Lower leg skin (tissue), 4 donors: ENCODE measurements around the gene F8. TPM values are rescaled to one million over a fixed set of nuclear protein-coding genes. Genes with fewer than 3 reads are reported as not detected.

Source experiments
- DNase-seq, 2 donors: peaks; one replicate each; pipeline ENCODE4 v3.0.0-alpha.2; 2019; ENCODE audit warnings: low spot score in 2 of 2
- H3K4me3 ChIP-seq: fragments of 200-600 bp; sonication (generic); 2 replicates; pipeline ENCODE4 v1.5.1; 2017; ENCODE audit warnings: mild to moderate bottlenecking, low read depth; ENCODE audit not compliant: poor library complexity, severe bottlenecking
- CTCF ChIP-seq, 3 donors: fragments of 450-650 bp; IDR thresholded peaks; one replicate each; pipeline ENCODE4 v1.5.1; 2016; ENCODE audit warnings: antibody characterized with exemption in 3 of 3, mild to moderate bottlenecking in 3 of 3, moderate library complexity in 2 of 3
- POLR2A ChIP-seq, 2 donors: fragments of 450-650 bp; IDR thresholded peaks; one replicate each; pipeline ENCODE4 v1.6.1; 2016 to 2017; ENCODE audit warnings: antibody characterized with exemption in 2 of 2, mild to moderate bottlenecking in 1 of 2, moderate library complexity in 1 of 2
- WGBS, 2 donors: methylation state at CpG; one replicate each; pipeline ENCODE4 v1.1.5; 2018; 5-methylcytosine and 5-hydroxymethylcytosine counted together
- intact Hi-C: fragments of 100-400 bp; cut with DNase I; formaldehyde crosslinking; loops from one replicate; pipeline ENCODE4 v1.15.0; 2023; ENCODE audit warnings: low total_unique reads
- total RNA-seq, 4 donors: library from RNA; depleted of rRNA; stranded (reverse); fragments of >200 nt; gene quantifications; one replicate each; pipeline ENCODE4 v1.1.0, GENCODE V29; 2016

F8 gene
- total RNA-seq, 4 donors from 2014 or later, result 2.0 to 7.3 (median 7.0) TPM

GRCh38 chrX:155048977-155049619 is 26.6 kb upstream of the F8 start:
- TF ChIP-seq CTCF (IDR thresholded peaks at IDR 0.05), result no peak
- intact Hi-C loops, result loop anchor here (5.0 kb wide), 1 partner anchor 182 kb away; no protein-coding TSS in a partner anchor
- no peak for DNase-seq
- no peak overlapping the region for H3K4me3 ChIP-seq
- 44 to 56% methylated on average over 9 of the region's 9 CpGs for WGBS, 2 donors

GRCh38 chrX:155046811-155047528 is 24.4 kb upstream of the F8 start:
- WGBS, 2 donors, result 64 to 80% methylated on average over 5 of the region's 5 CpGs

GRCh38 chrX:155046129-155046810 is 23.7 kb upstream of the F8 start:
- intact Hi-C loops, result loop anchor here (5.0 kb wide), 1 partner anchor 179 kb away; no protein-coding TSS in a partner anchor
- no peak for TF ChIP-seq POLR2A (IDR thresholded peaks at IDR 0.05)
- no peak for TF ChIP-seq CTCF (IDR thresholded peaks at IDR 0.05)
- H3K4me3 ChIP-seq, result no peak overlapping the region
- 69 to 84% methylated on average over 6 of the region's 6 CpGs for WGBS, 2 donors
- DNase-seq, result no peak

More at GRCh38 chrX:155046811-155047528, 24.4 kb upstream of the F8 start:
- H3K4me3 ChIP-seq, result no peak overlapping the region
- intact Hi-C loops, result loop anchor here (5.0 kb wide), 1 partner anchor 180 kb away; no protein-coding TSS in a partner anchor
- DNase-seq, result no peak
- TF ChIP-seq POLR2A (IDR thresholded peaks at IDR 0.05) (no peak), CTCF (IDR thresholded peaks at IDR 0.05) (no peak)

DNA sequence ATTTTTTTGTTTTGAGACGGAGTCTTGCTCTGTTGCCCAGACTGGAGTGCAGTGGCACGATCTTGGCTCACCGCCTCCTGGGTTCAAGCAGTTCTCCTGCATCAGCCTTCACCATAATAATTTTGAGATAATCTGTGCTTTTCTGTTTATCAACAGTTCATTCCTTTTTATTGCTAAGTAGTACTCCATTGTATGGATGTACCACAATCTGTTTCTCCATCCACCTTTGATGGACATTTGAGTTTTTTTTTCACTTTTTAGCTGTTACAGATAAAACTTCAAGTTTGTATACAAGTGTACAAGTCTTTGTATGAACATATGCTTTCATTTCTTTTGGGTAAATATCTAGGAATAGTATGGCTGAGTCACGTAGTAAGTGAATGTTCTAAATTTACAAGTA is 13.2 kb upstream of the F8 start:
- intact Hi-C loops, result no loop called here
- 93 to 95% methylated on average over 4 of the region's 4 CpGs for WGBS, 2 donors
- TF ChIP-seq CTCF (IDR thresholded peaks at IDR 0.05) (no peak), POLR2A (IDR thresholded peaks at IDR 0.05) (no peak)
- no peak for DNase-seq
- H3K4me3 ChIP-seq, result no peak overlapping the region

- TF ChIP-seq CTCF (IDR thresholded peaks at IDR 0.05) (no peak), POLR2A (IDR thresholded peaks at IDR 0.05) (no peak)
- WGBS, 2 donors, result 88 to 89% methylated on average over 5 of the region's 5 CpGs
- intact Hi-C loops, result no loop called here
- DNase-seq, result no peak
- no peak overlapping the region for H3K4me3 ChIP-seq
These were observed 9.1 kb upstream of the F8 start for GRCh38 chrX:155031657-155032056.
